OCI-LY1 (cell line): Measurements from ENCODE around the gene NRP1.

ENCODE experiments used
- H2AFZ ChIP-seq: fragments of 200-600 bp; sonication (generic), shearing (Covaris generic); 2 replicates; pipeline ENCODE4 v1.6.0; 2014; ENCODE audit warnings: antibody characterized with exemption, mild to moderate bottlenecking, low read length
- H3F3A ChIP-seq: fragments of 200-600 bp; sonication (generic), shearing (Covaris generic); 2 replicates; pipeline ENCODE4 v1.6.0; 2014; ENCODE audit warnings: mild to moderate bottlenecking, antibody characterized with exemption, low read length, moderate library complexity; ENCODE audit not compliant: insufficient read depth
- H3K27ac ChIP-seq: fragments of 200-600 bp; sonication (generic); 2 replicates; pipeline ENCODE4 v1.5.1; 2014; ENCODE audit warnings: low read length, mixed run types, mild to moderate bottlenecking, low read depth; ENCODE audit not compliant: poor library complexity, severe bottlenecking
- H3K27me3 ChIP-seq: fragments of 200-600 bp; sonication (generic); 2 replicates; pipeline ENCODE4 v1.6.0; 2014; ENCODE audit warnings: antibody characterized with exemption, mild to moderate bottlenecking, low read length, moderate library complexity; ENCODE audit not compliant: insufficient read depth
- H3K36me3 ChIP-seq: fragments of 200-600 bp; sonication (generic); 2 replicates; pipeline ENCODE4 v1.6.1; 2014; ENCODE audit warnings: mild to moderate bottlenecking, antibody characterized with exemption, low read length, moderate library complexity, mixed read lengths; ENCODE audit not compliant: insufficient read depth
- H3K4me1 ChIP-seq: fragments of 200-600 bp; sonication (generic); 2 replicates; pipeline ENCODE4 v1.5.1; 2014; ENCODE audit warnings: mild to moderate bottlenecking, low read length, moderate library complexity; ENCODE audit not compliant: insufficient read depth, severe bottlenecking
- H3K4me2 ChIP-seq: fragments of 200-600 bp; sonication (generic), shearing (Covaris generic); 2 replicates; pipeline ENCODE4 v1.6.1; 2014; ENCODE audit warnings: low read length
- H3K4me3 ChIP-seq: fragments of 200-600 bp; sonication (generic); 2 replicates; pipeline ENCODE4 v1.5.1; 2014; ENCODE audit warnings: low read length, low read depth, mild to moderate bottlenecking, mixed read lengths; ENCODE audit not compliant: poor library complexity, severe bottlenecking
- H3K79me2 ChIP-seq: fragments of 200-600 bp; shearing (Covaris generic); 2 replicates; pipeline ENCODE4 v1.6.1; 2016; ENCODE audit warnings: mixed run types, low read length, mixed read lengths; ENCODE audit not compliant: insufficient read depth
- H3K9ac ChIP-seq: fragments of 200-600 bp; sonication (generic), shearing (Covaris generic); 2 replicates; pipeline ENCODE4 v1.6.1; 2014; ENCODE audit warnings: mild to moderate bottlenecking, low read length, mixed read lengths
- H3K9me2 ChIP-seq: fragments of 200-600 bp; sonication (generic), shearing (Covaris generic); 2 replicates; pipeline ENCODE4 v1.6.1; 2014; ENCODE audit warnings: low read depth, mild to moderate bottlenecking, low read length, mixed read lengths
- H3K9me3 ChIP-seq: fragments of 200-600 bp; shearing (Covaris generic); 2 replicates; pipeline ENCODE4 v1.6.1; 2014; ENCODE audit warnings: low read length, mixed read lengths
- H4K20me1 ChIP-seq: fragments of 200-600 bp; sonication (generic), shearing (Covaris generic); 2 replicates; pipeline ENCODE4 v1.6.0; 2016; ENCODE audit warnings: mild to moderate bottlenecking, low read length; ENCODE audit not compliant: insufficient read depth
- EZH2 ChIP-seq: fragments of 200-600 bp; sonication (generic), shearing (Covaris generic); IDR thresholded peaks from 2 replicates; pipeline ENCODE4 v1.8.0; 2017; ENCODE audit warnings: borderline replicate concordance, mixed run types, mild to moderate bottlenecking, antibody characterized with exemption, low read length, moderate library complexity, mixed read lengths
- TF ChIP-seq, protein P1 (sequence below): fragments of 200-600 bp; sonication (generic), shearing (Covaris generic); IDR thresholded peaks from 2 replicates; pipeline ENCODE4 v1.5.1; 2017; ENCODE audit warnings: mild to moderate bottlenecking, antibody characterized with exemption, low read length, moderate library complexity, mixed read lengths

NRP1 gene

DNA sequence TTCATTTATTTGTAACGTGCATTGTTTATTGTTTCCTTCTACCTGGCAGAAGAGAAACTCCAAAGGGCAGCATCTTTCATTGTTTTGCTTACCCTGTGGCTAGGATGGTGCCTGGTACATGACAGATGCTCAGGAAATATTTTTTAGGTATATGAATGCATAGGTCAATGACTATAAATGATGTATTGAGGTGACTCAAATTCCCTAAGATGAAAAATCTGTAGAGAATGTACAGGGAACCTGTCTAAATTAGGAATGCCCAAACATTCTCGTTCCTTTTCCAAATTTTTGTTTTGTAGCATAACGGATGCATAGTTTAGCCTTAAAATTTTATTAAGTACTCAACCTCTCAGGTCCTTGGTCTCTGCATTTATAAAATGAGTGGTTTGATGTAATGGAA is 71.6 kb downstream of the NRP1 start:
- H3K9me3 ChIP-seq: no peaks in the 10 kb centered on the region
- H3K4me2 ChIP-seq: no peak overlapping the region
- no peaks in the 10 kb centered on the region for H3K79me2 ChIP-seq
- H3K9ac ChIP-seq: no peak overlapping the region
- no peaks in the 10 kb centered on the region for H3K4me1 ChIP-seq
- H3F3A ChIP-seq: no peaks in the 10 kb centered on the region
- H3K27me3 ChIP-seq: no peaks in the 10 kb centered on the region
- TF ChIP-seq, protein P1, sequence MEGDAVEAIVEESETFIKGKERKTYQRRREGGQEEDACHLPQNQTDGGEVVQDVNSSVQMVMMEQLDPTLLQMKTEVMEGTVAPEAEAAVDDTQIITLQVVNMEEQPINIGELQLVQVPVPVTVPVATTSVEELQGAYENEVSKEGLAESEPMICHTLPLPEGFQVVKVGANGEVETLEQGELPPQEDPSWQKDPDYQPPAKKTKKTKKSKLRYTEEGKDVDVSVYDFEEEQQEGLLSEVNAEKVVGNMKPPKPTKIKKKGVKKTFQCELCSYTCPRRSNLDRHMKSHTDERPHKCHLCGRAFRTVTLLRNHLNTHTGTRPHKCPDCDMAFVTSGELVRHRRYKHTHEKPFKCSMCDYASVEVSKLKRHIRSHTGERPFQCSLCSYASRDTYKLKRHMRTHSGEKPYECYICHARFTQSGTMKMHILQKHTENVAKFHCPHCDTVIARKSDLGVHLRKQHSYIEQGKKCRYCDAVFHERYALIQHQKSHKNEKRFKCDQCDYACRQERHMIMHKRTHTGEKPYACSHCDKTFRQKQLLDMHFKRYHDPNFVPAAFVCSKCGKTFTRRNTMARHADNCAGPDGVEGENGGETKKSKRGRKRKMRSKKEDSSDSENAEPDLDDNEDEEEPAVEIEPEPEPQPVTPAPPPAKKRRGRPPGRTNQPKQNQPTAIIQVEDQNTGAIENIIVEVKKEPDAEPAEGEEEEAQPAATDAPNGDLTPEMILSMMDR: no peak
- no peak for TF ChIP-seq EZH2
- H3K27ac ChIP-seq: no peak overlapping the region
- no peak overlapping the region for H2AFZ ChIP-seq
- no peaks in the 10 kb centered on the region for H3K36me3 ChIP-seq
- no peak overlapping the region for H3K4me3 ChIP-seq
- H3K9me2 ChIP-seq: no peaks in the 10 kb centered on the region
- no peaks in the 10 kb centered on the region for H4K20me1 ChIP-seq

DNA sequence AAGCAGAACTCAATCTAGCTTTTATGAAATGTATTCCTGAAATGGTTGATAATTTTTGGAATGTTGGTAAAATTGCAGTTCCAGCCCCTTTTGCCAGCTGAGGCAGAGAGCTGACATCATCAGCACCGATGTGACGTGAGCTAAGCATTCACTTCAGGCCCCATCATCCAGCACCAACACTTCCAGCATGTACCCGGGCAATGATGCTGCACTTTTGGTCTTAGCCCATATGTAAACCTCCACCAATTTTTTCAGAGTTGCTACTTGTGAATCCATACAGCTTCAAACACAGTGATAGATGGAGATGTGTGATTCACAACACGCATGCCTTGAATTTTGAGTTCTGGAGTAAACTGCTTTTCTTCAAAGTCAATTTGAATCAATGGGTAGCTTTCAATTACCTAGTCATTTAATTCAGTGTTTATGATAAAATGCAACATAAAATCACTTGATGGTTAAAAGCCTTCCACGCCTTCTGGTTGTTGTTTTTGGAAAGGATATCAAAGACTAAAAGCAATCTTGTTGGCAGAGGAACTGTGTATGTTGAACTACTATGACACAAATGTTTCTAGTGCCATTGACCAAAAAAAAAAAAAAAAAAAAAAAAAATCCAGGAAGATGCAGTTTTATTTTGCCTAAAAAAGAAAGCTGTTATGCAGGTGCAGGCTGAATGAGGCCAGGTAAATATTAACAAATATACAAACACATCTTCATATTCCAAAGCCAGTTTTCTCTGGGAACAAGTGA is 73.9 kb downstream of the NRP1 start:
- no peaks in the 10 kb centered on the region for H3K9me2 ChIP-seq
- H3F3A ChIP-seq: no peaks in the 10 kb centered on the region
- H3K79me2 ChIP-seq: no peaks in the 10 kb centered on the region
- no peak overlapping the region for H3K27ac ChIP-seq
- no peak overlapping the region for H3K9ac ChIP-seq
- H3K4me3 ChIP-seq: no peak overlapping the region
- H3K36me3 ChIP-seq: no peaks in the 10 kb centered on the region
- H3K4me2 ChIP-seq: no peak overlapping the region
- no peaks in the 10 kb centered on the region for H3K9me3 ChIP-seq
- H4K20me1 ChIP-seq: no peaks in the 10 kb centered on the region
- no peaks in the 10 kb centered on the region for H3K27me3 ChIP-seq
- no peak for TF ChIP-seq EZH2
- TF ChIP-seq, protein P1: no peak
- H2AFZ ChIP-seq: no peak overlapping the region
- no peaks in the 10 kb centered on the region for H3K4me1 ChIP-seq

DNA sequence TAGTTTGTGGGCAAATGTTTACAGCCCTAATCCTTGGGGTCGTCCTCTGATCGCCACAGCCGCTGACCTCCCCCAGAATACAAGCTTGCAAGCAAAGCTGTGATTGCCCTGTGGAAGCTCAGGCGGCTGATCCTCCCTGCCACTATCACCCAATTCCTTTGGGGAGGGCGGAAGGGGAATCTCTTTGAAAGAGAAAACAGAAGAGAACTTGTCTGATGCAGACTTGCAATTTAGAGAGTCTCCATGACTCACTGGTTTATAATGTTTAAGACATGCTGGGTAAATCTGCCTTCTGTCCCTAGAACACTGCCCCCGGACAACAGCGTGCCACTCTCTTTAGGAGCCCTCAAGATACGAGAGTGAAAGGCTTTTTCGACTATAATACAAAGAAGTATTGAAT is 75.5 kb downstream of the NRP1 start:
- Histone ChIP-seq H2AFZ (no peak overlapping the region), H3K9me2 (no peaks in the 10 kb centered on the region), H4K20me1 (no peaks in the 10 kb centered on the region), H3K36me3 (no peaks in the 10 kb centered on the region), H3K9me3 (no peaks in the 10 kb centered on the region), H3K79me2 (no peaks in the 10 kb centered on the region), H3F3A (no peaks in the 10 kb centered on the region), H3K27ac (no peak overlapping the region), H3K4me1 (no peaks in the 10 kb centered on the region), H3K4me3 (no peak overlapping the region), H3K27me3 (no peaks in the 10 kb centered on the region), H3K9ac (no peak overlapping the region), H3K4me2 (no peak overlapping the region)
- TF ChIP-seq, protein P1: no peak
- no peak for TF ChIP-seq EZH2
